Adrenal gland (tissue), 12 donors: Measurements from ENCODE around the gene PTPRN2. TPM values are rescaled to one million over a fixed set of nuclear protein-coding genes. Genes with fewer than 3 reads are reported as not detected.
"Not testable (repeated sequence)": the region's sequence is repeated elsewhere in the genome, so short reads cannot be mapped to it uniquely, and the experiment has no call there.

Experiments
- DNase-seq, 7 donors: peaks; one replicate each; pipeline ENCODE4 v3.0.0-alpha.2; 2019 to 2020
- H3K27ac ChIP-seq, 5 donors: fragments of 200-600 bp; sonication (generic) in 4 of 5; 1 replicate in 3 of 5; 2 replicates in 2 of 5; pipeline versions ENCODE4 v1.5.1 to v1.8.0; 2016 to 2020; ENCODE audit warnings: mild to moderate bottlenecking in 1 of 5
- H3K27me3 ChIP-seq: fragments of 200-600 bp; 2 replicates; pipeline ENCODE4 v1.8.0; 2021
- H3K36me3 ChIP-seq, 2 donors: fragments of 200-600 bp; replicated peaks in 1 of 2; 1 replicate in 1 of 2; 2 replicates in 1 of 2; pipeline versions ENCODE4 v1.5.1 to v1.8.0; 2018 to 2022
- H3K4me1 ChIP-seq, 2 donors: fragments of 200-600 bp; replicated peaks in 1 of 2; 1 replicate in 1 of 2; 2 replicates in 1 of 2; pipeline versions ENCODE4 v1.5.1 to v1.8.0; 2018 to 2021
- H3K4me3 ChIP-seq, 4 donors: fragments of 200-600 bp; sonication (generic) in 3 of 4; one replicate each; pipeline ENCODE4 v1.5.1; 2016 to 2018
- H3K9me3 ChIP-seq, 3 donors: fragments of 200-600 bp; sonication (generic) in 1 of 3; replicated peaks in 1 of 3; 1 replicate in 2 of 3; 2 replicates in 1 of 3; pipeline versions ENCODE4 v1.5.1 to v1.8.0; 2016 to 2021
- CTCF ChIP-seq, 6 experiments: fragments of 450-650 bp in 4 of 6; fragments of 200-600 bp in 2 of 6; sonication (generic) in 1 of 6; IDR thresholded peaks; 1 replicate in 5 of 6; 2 replicates in 1 of 6; pipeline versions ENCODE4 v1.5.1 to v1.8.0; 2016 to 2021; ENCODE audit warnings: antibody characterized with exemption in 6 of 6, mild to moderate bottlenecking in 2 of 6, moderate library complexity in 1 of 6
- POLR2A ChIP-seq, 2 donors: fragments of 450-650 bp; IDR thresholded peaks; one replicate each; pipeline ENCODE4 v1.6.1; 2017; ENCODE audit warnings: antibody characterized with exemption in 2 of 2, mild to moderate bottlenecking in 2 of 2, moderate library complexity in 1 of 2
- WGBS, 4 donors: extraction: QIAGEN DNeasy Blood & Tissue Kit in 2 of 4; methylation state at CpG; one replicate each; pipeline versions ENCODE4 v1.1.5 to v1.1.7; 2013 to 2017; 5-methylcytosine and 5-hydroxymethylcytosine counted together
- intact Hi-C, 2 donors: fragments of 100-400 bp; cut with DNase I; formaldehyde crosslinking; loops; one replicate each; pipeline versions ENCODE4 v1.14.1 to v1.15.0; 2022 to 2023
- polyA plus RNA-seq, 3 donors: library from polyadenylated mRNA; stranded (reverse); fragments of 200-250 nt in 2 of 3; fragments of 350-450 nt in 1 of 3; fragmentation: Illumina TruSeq in 1 of 3; extraction: RNeasy Lipid Tissue Mini Kit (QIAGEN cat#74804) in 1 of 3; gene quantifications; one replicate each; pipeline ENCODE4 v1.2.3, GENCODE V29; 2013 to 2014
- total RNA-seq, 9 donors: library from RNA; depleted of rRNA in 4 of 9; stranded (reverse); fragments of >200 nt in 4 of 9; fragments of 120-200 nt in 1 of 9; fragmentation: NEBNext Ultra II Directional in 1 of 9; extraction: Animal tissue kit (Norgen Biotek cat#: 25700) in 1 of 9; gene quantifications; one replicate each; pipeline versions ENCODE4 v1.1.0 to v1.2.4, GENCODE V29; 2013 to 2023
- donor health status: healthy with polysubstance abuse.
- donor health status: Bipolar disorder and iron deficiency.
- donor health status: DM: yes; HTN: yes; CAD: no.
- donor health status: DM: no; HTN: no; CAD: no.
- donor health status: DM: no; HTN: no; CAD: no.
- donor health status: DM: yes; HTN: yes; CAD: no.

PTPRN2 gene
- total and polyA plus RNA-seq, 12 donors: 2.2 to 16.2 (median 3.4) TPM

GRCh38 chr7:158512042-158512441 is 75.6 kb downstream of the PTPRN2 start:
- H3K27ac ChIP-seq: no peak overlapping the region
- DNase-seq: no peak
- no peaks in the 10 kb centered on the region for H3K9me3 ChIP-seq
- H3K4me3 ChIP-seq: no peak overlapping the region
- WGBS, 4 donors: 71 to 80% (median 77%) methylated on average over 6 of the region's 6 CpGs
- intact Hi-C loops: no loop called here
- no peaks in the 10 kb centered on the region for H3K36me3 ChIP-seq
- no peaks in the 10 kb centered on the region for H3K4me1 ChIP-seq
- TF ChIP-seq POLR2A (IDR thresholded peaks at IDR 0.05) (no peak), CTCF (IDR thresholded peaks at IDR 0.05) (no peak)
- H3K27me3 ChIP-seq: no peaks in the 10 kb centered on the region

- Histone ChIP-seq H3K4me3 (no peak overlapping the region), H3K27ac (no peak overlapping the region), H3K4me1 (no peaks in the 10 kb centered on the region), H3K27me3 (no peaks in the 10 kb centered on the region), H3K36me3 (no peaks in the 10 kb centered on the region), H3K9me3 (no peaks in the 10 kb centered on the region)
- DNase-seq: no peak
- 71 to 86% (median 80%) methylated on average over 12 to 26 of the region's 27 CpGs for WGBS, 4 donors
- TF ChIP-seq POLR2A (IDR thresholded peaks at IDR 0.05) (no peak), CTCF (IDR thresholded peaks at IDR 0.05) (no peak)
- intact Hi-C loops: no loop called here
Observed at GRCh38 chr7:158508802-158509385, 78.7 kb downstream of the PTPRN2 start.

GRCh38 chr7:158508321-158508720 is 79.3 kb downstream of the PTPRN2 start:
- H3K4me1 ChIP-seq, H3K27ac ChIP-seq, H3K27me3 ChIP-seq, H3K4me3 ChIP-seq, H3K36me3 ChIP-seq, intact Hi-C loops, DNase-seq, H3K9me3 ChIP-seq: not testable (repeated sequence)
- 64 to 86% (median 86%) methylated on average over 4 to 10 of the region's 16 CpGs for WGBS, 4 donors

GRCh38 chr7:158507917-158508316 is 79.7 kb downstream of the PTPRN2 start:
- Histone ChIP-seq H3K4me3 (no peak overlapping the region), H3K9me3 (no peaks in the 10 kb centered on the region), H3K27ac (no peak overlapping the region), H3K36me3 (no peaks in the 10 kb centered on the region), H3K4me1 (no peaks in the 10 kb centered on the region), H3K27me3 (no peaks in the 10 kb centered on the region)
- intact Hi-C loops: no loop called here
- no peak for TF ChIP-seq CTCF (IDR thresholded peaks at IDR 0.05)
- no peak for TF ChIP-seq POLR2A (IDR thresholded peaks at IDR 0.05)
- no peak for DNase-seq
- whole genome bisulfite sequencing, 4 donors: 72 to 83% (median 78%) methylated on average over 14 to 15 of the region's 15 CpGs

- H3K36me3 ChIP-seq, intact Hi-C loops, H3K27ac ChIP-seq, DNase-seq, H3K4me3 ChIP-seq, H3K4me1 ChIP-seq, H3K9me3 ChIP-seq, H3K27me3 ChIP-seq: not testable (repeated sequence)
- WGBS, 4 donors: 53 to 65% (median 62%) methylated on average over 7 of the region's 7 CpGs
Observed at GRCh38 chr7:158507175-158507574, 80.4 kb downstream of the PTPRN2 start.
